Right lobe of liver (tissue), 4 donors: Measurements from ENCODE around the gene CLDN18.

ENCODE experiments used
- CTCF ChIP-seq, 4 donors: fragments of 200-600 bp in 3 of 4; fragments of 450-650 bp in 1 of 4; IDR thresholded peaks; one replicate each; pipeline versions ENCODE4 v1.5.1 to v1.8.0; 2016 to 2022; ENCODE audit warnings: antibody characterized with exemption in 4 of 4, mild to moderate bottlenecking in 2 of 4
- POLR2A ChIP-seq: fragments of 450-650 bp; IDR thresholded peaks from one replicate; pipeline ENCODE4 v1.6.1; 2017; ENCODE audit warnings: antibody characterized with exemption, mild to moderate bottlenecking
- donor health status: DM: no; HTN: no; CAD: no.
- donor health status: DM: no; HTN: no; CAD: no.
- donor health status: DM: no; HTN: yes; CAD: no.

GRCh38 chr3:138025553-138025952, 15.6 kb downstream of the CLDN18 start:
- TF ChIP-seq CTCF (IDR thresholded peaks at IDR 0.05) (no peak), POLR2A (no peak)
